ENCODE measurements around the gene PDE4A. TPM values are rescaled to one million over a fixed set of nuclear protein-coding genes. Genes with fewer than 3 reads are reported as not detected.

Gene PDE4A
- total RNA-seq, 3 donors from 2014 or later (not counting 1 experiment from before 2014, with no cell fraction given): 34.2 to 46.2 (median 44.9) TPM

GRCh38 chr19:10404888-10405820, 15.2 kb upstream of the PDE4A start:
- peaks cover 90% of the 10 kb centered on the region for H3K4me1 ChIP-seq (ENCODE audit: control insufficient read depth, insufficient read depth, low read length)
- 5% methylated on average over 32 of the region's 43 CpGs for WGBS (ENCODE audit: insufficient coverage)
- peak overlapping the region; percentile 97 to 98 for H3K27ac Mint-ChIP-seq
- peaks cover 76 to 89% of the 10 kb centered on the region in 2 donors for H3K4me1 Mint-ChIP-seq
- no peaks in the 10 kb centered on the region for H3K36me3 ChIP-seq (ENCODE audit: control insufficient read depth, insufficient read depth, low read length)
- H3K27me3 ChIP-seq (ENCODE audit: control insufficient read depth, insufficient read depth, low read length): no peaks in the 10 kb centered on the region
- TF ChIP-seq, protein P1, sequence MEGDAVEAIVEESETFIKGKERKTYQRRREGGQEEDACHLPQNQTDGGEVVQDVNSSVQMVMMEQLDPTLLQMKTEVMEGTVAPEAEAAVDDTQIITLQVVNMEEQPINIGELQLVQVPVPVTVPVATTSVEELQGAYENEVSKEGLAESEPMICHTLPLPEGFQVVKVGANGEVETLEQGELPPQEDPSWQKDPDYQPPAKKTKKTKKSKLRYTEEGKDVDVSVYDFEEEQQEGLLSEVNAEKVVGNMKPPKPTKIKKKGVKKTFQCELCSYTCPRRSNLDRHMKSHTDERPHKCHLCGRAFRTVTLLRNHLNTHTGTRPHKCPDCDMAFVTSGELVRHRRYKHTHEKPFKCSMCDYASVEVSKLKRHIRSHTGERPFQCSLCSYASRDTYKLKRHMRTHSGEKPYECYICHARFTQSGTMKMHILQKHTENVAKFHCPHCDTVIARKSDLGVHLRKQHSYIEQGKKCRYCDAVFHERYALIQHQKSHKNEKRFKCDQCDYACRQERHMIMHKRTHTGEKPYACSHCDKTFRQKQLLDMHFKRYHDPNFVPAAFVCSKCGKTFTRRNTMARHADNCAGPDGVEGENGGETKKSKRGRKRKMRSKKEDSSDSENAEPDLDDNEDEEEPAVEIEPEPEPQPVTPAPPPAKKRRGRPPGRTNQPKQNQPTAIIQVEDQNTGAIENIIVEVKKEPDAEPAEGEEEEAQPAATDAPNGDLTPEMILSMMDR (IDR thresholded peaks at IDR 0.05): no peak
- DNase-seq: peak in 1 of 2 donors; percentile 71
- peak overlapping the region; percentile 83 for H3K4me3 ChIP-seq (ENCODE audit: low read length)
- H3K4me3 Mint-ChIP-seq: peak overlapping the region; percentile 94
- H3K9me3 Mint-ChIP-seq: no peaks in the 10 kb centered on the region
- no peaks in the 10 kb centered on the region for H3K36me3 Mint-ChIP-seq
- no peaks in the 10 kb centered on the region for H3K27me3 Mint-ChIP-seq (ENCODE audit: low read depth in 2 of 2)
- peak overlapping the region; percentile 90 for H3K27ac ChIP-seq (ENCODE audit: low read length)
- no peak for ATAC-seq
- intact Hi-C loops (cut with micrococcal nuclease): loop anchor here (1.0 to 5.0 kb wide), 3 partner anchors 31 to 303 kb away; partner anchors contain the start of gene ANGPTL6
- H3K9me3 ChIP-seq (ENCODE audit: control insufficient read depth, insufficient read depth, low read length): no peaks in the 10 kb centered on the region

DNA sequence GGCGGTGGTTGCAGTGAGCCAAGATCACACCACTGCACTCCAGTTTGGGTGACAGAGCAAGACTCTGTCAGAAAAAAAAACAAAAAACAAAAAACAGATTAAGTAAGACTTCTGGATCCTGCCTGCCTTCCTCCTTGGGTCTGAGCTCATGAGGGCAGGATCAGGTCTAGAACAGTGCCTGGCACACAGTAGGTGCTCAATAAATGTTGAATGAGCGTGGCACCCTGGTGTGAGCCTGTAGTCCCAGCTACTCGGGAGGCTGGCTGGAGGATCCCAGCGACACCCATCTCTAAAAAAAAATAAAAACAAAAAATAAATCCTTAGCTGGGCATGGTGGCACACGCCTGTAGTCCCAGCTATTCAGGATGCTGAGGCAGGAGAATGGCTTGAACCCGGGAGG, 14.1 kb upstream of the PDE4A start:
- Mint-ChIP-seq H3K9me3 (no peaks in the 10 kb centered on the region), H3K4me1 (peaks cover 78 to 95% of the 10 kb centered on the region in 2 donors), H3K27me3 (ENCODE audit: low read depth in 2 of 2) (no peaks in the 10 kb centered on the region), H3K36me3 (no peaks in the 10 kb centered on the region), H3K4me3 (peak overlapping the region; percentile 85), H3K27ac (peak overlapping the region; percentile 97 to 98)
- Histone ChIP-seq H3K4me3 (ENCODE audit: low read length) (no peak overlapping the region), H3K4me1 (ENCODE audit: control insufficient read depth, insufficient read depth, low read length) (peaks cover 94% of the 10 kb centered on the region), H3K36me3 (ENCODE audit: control insufficient read depth, insufficient read depth, low read length) (no peaks in the 10 kb centered on the region), H3K27me3 (ENCODE audit: control insufficient read depth, insufficient read depth, low read length) (no peaks in the 10 kb centered on the region), H3K9me3 (ENCODE audit: control insufficient read depth, insufficient read depth, low read length) (no peaks in the 10 kb centered on the region), H3K27ac (ENCODE audit: low read length) (peak overlapping the region; percentile 90)
- TF ChIP-seq, protein P1 (IDR thresholded peaks at IDR 0.05): no peak
- intact Hi-C loops (cut with micrococcal nuclease): loop anchor here (5.0 kb wide), 1 partner anchor 304 kb away; the partner anchor contains the start of gene ANGPTL6
- WGBS (ENCODE audit: insufficient coverage): 94% methylated on average over 4 of the region's 6 CpGs
- DNase-seq: no peak
- ATAC-seq: no peak

GRCh38 chr19:10407096-10407495, 13.2 kb upstream of the PDE4A start:
- H3K27me3 Mint-ChIP-seq (ENCODE audit: low read depth in 2 of 2): no peaks in the 10 kb centered on the region
- intact Hi-C loops (cut with micrococcal nuclease): loop anchor here (5.0 kb wide), 1 partner anchor 305 kb away; the partner anchor contains the start of gene ANGPTL6
- Histone ChIP-seq H3K27me3 (ENCODE audit: control insufficient read depth, insufficient read depth, low read length) (no peaks in the 10 kb centered on the region), H3K4me3 (ENCODE audit: low read length) (no peak overlapping the region), H3K4me1 (ENCODE audit: control insufficient read depth, insufficient read depth, low read length) (peaks cover 94% of the 10 kb centered on the region), H3K36me3 (ENCODE audit: control insufficient read depth, insufficient read depth, low read length) (no peaks in the 10 kb centered on the region), H3K9me3 (ENCODE audit: control insufficient read depth, insufficient read depth, low read length) (no peaks in the 10 kb centered on the region), H3K27ac (ENCODE audit: low read length) (peak overlapping the region; percentile 90)
- ATAC-seq: no peak
- H3K4me3 Mint-ChIP-seq: peak overlapping the region; percentile 85
- peak overlapping the region; percentile 97 to 98 for H3K27ac Mint-ChIP-seq
- no peaks in the 10 kb centered on the region for H3K36me3 Mint-ChIP-seq
- TF ChIP-seq, protein P1 (IDR thresholded peaks at IDR 0.05): no peak
- H3K4me1 Mint-ChIP-seq: peaks cover 73 to 92% of the 10 kb centered on the region in 2 donors
- no peaks in the 10 kb centered on the region for H3K9me3 Mint-ChIP-seq
- DNase-seq: peak in 1 of 2 donors; percentile 38
